ENCODE results near the gene KANK4.

DNA sequence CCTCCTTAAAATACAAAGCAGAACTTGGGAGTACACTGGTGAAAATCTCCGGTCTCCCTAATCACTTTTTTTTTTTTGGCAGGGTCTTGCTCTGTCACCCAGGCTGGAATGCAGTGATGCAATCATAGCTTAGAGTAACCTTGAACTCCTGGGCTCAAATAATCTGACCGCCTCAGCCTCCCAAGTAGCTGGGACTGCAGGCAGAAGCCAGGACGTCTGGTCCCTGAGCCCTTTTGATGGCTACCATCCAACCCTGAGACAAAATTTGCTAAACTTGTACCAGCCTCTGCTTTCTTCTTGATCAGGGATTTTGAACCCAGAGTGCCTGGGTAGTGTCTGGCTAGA is 120.5 kb downstream of the KANK4 start:
- TF ChIP-seq BHLHE40 (IDR thresholded peaks at IDR 0.05; ENCODE audit: borderline replicate concordance) = no peak
- no peak for TF ChIP-seq HDGF (IDR thresholded peaks at IDR 0.05; ENCODE audit: borderline replicate concordance)
- TF ChIP-seq, protein P1, sequence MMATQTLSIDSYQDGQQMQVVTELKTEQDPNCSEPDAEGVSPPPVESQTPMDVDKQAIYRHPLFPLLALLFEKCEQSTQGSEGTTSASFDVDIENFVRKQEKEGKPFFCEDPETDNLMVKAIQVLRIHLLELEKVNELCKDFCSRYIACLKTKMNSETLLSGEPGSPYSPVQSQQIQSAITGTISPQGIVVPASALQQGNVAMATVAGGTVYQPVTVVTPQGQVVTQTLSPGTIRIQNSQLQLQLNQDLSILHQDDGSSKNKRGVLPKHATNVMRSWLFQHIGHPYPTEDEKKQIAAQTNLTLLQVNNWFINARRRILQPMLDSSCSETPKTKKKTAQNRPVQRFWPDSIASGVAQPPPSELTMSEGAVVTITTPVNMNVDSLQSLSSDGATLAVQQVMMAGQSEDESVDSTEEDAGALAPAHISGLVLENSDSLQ (IDR thresholded peaks at IDR 0.05) = no peak
- no peak for TF ChIP-seq SP1 (IDR thresholded peaks at IDR 0.05)
- no peak for TF ChIP-seq LEF1 (IDR thresholded peaks at IDR 0.05; ENCODE audit: borderline replicate concordance)
- TF ChIP-seq FOXM1 (IDR thresholded peaks at IDR 0.05; ENCODE audit: borderline replicate concordance) = no peak

Data from HEK293T (cell line).